ENCODE measurements around the gene CYP3A4.
"Not testable (repeated sequence)": the region's sequence is repeated elsewhere in the genome, so short reads cannot be mapped to it uniquely, and the experiment has no call there.

GRCh38 chr7:99745395-99745794 lies 38.6 kb downstream of the CYP3A4 start:
- not testable (repeated sequence) for TF ChIP-seq EZH2 (IDR thresholded peaks at IDR 0.05; ENCODE audit: borderline replicate concordance, low read length)
- TF ChIP-seq, protein P1, sequence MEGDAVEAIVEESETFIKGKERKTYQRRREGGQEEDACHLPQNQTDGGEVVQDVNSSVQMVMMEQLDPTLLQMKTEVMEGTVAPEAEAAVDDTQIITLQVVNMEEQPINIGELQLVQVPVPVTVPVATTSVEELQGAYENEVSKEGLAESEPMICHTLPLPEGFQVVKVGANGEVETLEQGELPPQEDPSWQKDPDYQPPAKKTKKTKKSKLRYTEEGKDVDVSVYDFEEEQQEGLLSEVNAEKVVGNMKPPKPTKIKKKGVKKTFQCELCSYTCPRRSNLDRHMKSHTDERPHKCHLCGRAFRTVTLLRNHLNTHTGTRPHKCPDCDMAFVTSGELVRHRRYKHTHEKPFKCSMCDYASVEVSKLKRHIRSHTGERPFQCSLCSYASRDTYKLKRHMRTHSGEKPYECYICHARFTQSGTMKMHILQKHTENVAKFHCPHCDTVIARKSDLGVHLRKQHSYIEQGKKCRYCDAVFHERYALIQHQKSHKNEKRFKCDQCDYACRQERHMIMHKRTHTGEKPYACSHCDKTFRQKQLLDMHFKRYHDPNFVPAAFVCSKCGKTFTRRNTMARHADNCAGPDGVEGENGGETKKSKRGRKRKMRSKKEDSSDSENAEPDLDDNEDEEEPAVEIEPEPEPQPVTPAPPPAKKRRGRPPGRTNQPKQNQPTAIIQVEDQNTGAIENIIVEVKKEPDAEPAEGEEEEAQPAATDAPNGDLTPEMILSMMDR (conservative IDR thresholded peaks at IDR 0.05 in 1 of 2, IDR thresholded peaks at IDR 0.05 in 1 of 2; ENCODE audit: extremely low read depth in 1 of 2, insufficient read depth in 1 of 2, low read depth in 1 of 2, low read length in 2 of 2), result not testable (repeated sequence)
